GM18909 (cell line): ENCODE measurements around the gene VPS13D.

Experiments
- ATAC-seq: cut with Tn5 transposase; IDR thresholded peaks from one replicate; pipeline ENCODE4 v1.9.1; 2021; ENCODE audit warnings: mild to moderate bottlenecking; ENCODE audit not compliant: unreplicated experiment, poor library complexity

The VPS13D gene

DNA sequence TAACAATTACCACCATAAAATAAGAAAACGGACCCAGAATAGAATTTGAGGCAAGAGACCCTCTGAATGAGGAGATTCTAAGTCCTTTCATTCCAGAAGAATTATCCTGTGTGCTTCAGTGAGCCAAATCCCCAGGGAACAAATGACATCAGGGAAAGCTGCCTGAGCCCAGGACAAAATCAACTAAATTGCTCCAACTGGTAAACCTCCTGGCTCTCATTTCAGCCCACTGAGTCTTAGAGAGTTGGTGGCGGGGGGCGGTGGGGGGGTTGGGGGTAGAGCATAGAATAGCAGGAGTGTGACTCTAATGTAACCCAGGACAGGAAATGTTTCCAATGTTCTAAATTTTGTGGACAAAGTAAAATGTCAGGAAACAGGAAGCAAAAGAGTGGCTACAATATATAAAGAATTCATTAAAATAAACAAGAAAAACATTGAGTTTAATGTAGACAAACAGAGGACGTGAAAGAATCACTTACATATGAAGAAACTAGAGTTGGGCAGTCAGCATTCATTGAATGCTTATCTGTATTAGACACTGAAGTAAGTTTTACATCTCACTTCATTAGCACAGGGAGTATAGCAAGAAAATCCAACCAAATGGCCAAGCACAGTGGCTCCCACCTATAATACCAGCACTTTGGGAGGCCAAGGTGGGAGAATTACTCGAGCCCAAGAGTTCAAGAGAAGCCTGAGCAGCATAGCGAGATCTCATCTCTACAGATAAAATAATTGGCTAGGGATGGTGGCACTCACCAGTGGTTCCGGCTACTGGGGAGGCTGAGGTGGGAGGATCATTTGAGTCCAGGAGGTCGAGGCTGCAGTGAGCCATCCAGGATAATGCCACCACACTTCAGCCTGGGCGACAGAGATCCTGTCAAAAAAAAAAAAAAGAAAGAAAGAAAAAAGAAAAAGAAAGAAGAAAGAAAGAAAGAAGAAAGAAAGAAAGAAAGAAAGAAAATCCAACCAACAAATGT is 313.1 kb downstream of the VPS13D start:
- no peak for ATAC-seq

GRCh38 chr1:12543740-12544154 is 313.9 kb downstream of the VPS13D start:
- ATAC-seq: no peak

DNA sequence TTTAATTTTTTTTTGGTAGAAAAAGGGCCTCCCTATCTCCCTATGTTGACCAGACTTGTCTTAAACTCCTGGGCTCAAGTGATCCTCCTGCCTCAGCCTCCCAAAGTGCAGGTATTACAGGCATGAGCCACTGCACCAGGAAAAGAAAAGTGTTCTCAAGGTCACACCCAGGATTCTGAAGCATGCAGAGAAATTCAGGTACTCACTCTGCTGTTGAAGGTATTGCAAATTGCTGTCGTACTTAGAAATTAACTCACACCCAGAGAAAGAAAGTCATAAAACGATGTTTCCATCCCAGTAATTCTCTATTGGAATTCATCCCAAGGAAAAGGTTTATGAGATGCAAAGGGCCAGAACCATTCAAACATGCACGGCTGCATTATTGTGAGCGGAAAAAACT is 314.5 kb downstream of the VPS13D start:
- no peak for ATAC-seq

DNA sequence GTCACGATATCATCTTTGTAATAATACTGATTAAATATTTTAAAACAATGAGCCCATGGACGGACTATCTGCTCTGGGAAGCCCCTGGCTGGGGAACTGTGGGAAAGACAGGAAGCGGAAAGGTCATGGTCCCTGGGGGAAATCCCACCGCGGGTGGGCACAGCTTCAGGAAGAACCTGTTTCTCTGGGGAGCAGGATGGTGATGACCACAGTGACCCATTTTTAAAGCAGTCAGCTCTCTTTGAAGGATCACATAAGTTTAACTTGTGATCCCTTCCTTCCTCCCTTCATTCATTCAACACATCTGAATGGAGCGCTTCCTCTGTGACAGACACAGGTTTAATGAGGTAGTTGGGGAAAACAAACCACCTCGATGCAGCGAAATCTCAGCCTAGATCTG is 315.2 kb downstream of the VPS13D start:
- no peak for ATAC-seq

DNA sequence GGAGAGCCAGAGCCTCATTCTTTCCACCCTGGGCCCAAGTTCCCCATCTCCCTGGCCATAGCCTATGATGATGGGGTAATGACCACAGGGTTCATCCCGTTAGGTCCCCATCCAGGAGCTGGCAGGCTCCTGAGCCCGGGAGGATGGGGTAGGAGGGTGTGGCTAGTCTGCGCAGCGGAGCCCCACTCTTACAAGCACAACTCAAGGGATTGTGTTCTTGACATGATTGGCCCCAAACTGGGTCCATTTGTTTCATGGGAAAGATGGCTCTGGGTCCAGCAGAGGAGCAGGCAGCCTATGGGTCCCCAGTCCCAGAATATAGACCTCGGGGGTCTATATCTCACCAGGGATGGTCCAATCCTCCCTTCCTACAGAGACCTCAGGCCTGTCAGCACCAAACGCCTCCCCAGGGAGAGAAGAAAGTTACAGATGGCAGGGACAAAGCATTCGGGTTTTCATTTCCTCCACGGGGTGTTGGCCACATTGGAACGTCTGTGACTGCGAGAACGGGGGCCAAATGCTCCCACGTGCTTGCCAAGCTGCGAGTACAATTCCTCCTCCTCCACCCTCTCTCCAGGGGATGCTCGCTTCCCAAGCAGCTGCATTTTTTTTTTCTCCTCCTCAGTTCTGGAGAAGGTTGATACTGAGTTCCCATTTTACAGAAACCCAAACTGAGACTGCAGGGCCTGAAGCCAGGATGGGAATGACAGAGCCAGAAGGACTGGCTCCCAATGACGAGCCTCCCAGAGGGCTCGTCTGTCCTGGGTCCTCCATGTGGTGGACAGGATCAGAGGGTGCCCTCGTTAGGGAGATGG is 317.1 kb downstream of the VPS13D start:
- ATAC-seq: no peak

DNA sequence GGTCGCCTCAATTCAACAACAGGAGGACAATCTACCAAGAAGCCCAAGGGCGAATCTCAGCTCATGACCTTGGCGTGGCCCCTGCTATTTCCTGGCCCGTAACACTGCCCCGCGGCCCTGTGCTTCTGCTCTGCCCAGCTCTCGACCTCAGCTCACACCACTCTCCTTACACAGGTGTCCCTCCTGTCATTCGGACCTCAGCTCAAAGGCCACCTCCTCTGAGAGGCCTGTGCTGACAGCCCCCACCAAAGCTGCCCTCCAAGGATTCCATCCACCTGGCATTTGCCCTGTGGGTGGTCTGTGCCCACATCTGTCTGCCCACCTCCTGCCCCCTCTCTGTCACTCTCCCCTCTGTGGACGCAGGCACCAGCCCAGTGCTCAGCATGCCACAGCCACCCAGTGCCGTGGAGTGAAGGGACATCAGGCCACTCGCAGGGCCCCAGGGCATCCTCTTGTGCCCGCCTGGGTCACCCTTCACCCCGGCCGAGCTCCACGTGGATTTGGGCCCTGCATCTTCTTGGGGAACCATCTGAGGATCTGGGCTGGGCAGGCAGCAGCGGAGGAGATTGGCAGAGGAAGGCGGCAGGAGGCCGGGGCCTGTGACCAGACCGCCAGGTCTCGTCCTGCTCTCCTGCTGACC is 317.9 kb downstream of the VPS13D start:
- no peak for ATAC-seq

DNA sequence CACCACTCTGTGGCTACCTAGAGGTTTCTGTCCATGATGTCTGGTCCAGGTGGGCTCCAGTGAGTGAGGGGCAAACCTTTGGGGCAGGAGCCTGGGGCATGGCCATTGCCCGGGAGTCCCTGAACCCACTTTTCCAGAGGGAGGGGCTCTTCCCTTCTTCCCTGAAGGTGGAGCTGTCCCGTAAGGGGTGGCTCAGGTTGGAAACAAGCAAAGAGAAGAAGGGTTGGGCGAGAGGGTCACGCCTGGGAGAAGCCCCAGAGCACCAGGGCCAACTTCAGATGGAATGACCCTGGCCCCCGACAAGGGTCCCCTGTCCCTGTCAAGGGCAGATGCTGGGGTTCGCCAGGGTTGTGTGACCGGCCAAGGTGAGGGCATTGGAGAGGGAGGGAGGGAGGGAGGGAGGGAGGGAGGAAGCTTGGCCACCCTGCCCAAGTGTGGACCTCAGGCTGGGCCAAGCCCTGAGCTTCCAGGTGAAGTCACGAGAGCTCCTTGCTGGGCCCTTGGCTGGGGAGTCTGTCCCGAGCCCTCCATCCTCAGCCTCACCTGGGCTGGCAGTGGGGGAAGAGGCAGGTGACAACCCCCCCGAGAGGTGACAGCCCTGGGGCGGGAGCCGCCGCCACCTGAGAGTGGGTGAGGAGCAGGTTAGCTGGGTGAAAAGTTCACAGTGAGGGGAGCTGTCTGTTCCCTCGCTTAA is 318.6 kb downstream of the VPS13D start:
- ATAC-seq: no peak

GRCh38 chr1:12548973-12549459 is 319.2 kb downstream of the VPS13D start:
- ATAC-seq: no peak

- ATAC-seq: no peak
Observed at GRCh38 chr1:12549460-12550349, 319.9 kb downstream of the VPS13D start.

DNA sequence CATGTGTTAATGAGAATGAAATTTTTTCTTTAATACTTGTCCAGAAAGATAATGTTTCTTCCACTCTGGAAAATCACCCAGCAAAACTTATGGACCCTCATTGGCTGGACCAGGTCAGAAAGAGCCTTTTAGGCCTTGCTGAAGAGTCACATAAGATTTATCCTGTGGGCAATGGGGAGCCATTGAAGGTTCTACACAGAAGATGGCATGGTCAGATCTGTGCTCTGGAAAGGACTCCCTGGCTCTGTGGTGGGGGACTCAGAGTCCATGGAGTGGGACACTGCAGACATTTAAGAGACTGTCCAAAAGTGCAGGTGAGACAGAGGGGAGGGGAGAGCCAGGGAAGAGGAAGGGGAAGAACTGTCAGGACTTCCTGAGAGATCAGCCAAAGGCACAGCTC is 321.8 kb downstream of the VPS13D start:
- no peak for ATAC-seq

DNA sequence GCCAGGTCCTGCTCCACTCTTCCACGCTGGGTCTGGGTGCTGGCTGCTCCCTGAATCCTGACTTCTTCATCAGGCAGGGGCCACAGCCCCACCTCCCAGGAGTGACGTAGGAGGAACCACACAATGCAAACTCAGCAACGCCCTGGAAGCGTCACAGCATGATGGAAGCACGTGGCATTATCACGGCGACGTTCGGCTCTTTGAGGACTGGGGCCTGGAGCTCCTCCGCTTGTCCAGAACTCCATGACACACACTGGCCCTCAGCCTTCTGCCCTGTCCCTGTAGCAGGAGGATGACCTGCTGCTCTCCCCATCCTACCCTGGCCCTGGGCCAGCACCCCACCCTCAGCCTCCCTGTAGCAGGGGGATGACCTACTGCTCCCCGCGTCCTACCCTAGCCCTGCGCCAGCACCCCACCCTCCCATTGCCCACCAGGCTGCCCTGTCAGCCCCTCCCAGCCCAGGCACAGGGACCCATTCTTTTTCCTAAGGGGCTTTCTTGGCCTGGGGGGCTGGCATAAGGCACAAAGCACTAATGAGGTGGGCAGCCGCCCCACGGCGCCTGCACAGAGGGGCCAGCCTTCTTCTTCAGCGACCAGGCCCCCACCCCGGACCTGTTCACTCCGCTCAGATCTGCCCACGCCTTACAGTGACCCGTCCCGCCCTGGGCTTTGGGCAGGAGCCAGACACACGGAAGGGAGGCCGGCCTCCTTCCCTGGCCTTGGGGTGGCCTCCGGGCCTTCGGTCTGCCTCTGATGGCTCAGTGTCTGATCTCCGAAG is 322.5 kb downstream of the VPS13D start:
- ATAC-seq: no peak

GRCh38 chr1:12552951-12553921 is 323.4 kb downstream of the VPS13D start:
- no peak for ATAC-seq

GRCh38 chr1:12553963-12554362 is 324.1 kb downstream of the VPS13D start:
- ATAC-seq: no peak

DNA sequence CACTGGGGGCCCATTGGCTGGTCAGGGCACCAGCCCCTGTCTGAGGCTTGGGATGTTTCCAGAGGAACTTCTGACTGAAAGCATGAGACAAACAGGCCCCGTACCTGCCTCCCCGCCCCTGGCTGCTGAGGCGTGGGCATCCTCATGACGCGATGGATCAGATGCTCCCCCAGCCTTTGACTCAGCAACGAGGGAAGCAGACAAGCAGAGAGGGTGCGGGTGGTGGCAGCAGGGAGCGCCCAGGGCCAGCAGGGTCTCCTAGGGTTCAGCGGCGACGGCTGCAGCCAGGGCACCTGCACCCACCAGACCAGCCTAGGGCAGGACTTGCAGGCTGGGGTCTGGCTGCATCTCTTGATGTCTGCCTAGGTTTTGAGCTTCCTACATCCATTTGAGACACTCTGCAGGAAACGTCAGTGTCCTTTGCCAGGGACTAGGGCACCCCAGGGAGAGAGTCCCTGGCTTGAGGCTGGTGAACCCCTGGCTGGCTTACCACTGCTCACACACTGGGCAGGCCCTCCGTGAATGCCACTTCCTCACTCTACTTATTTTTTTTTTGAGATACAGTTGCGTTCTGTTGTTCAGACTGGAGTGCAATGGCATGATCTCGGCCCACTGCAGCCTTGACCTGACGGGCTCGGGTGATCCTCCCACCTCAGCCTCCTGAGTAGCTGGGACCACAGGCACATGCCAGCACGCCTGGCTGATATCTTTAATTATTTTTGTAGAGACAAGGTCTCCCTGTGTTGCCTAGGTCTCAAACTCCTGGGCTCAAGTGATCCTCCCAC is 324.9 kb downstream of the VPS13D start:
- no peak for ATAC-seq

GRCh38 chr1:12555411-12556367 is 325.9 kb downstream of the VPS13D start:
- no peak for ATAC-seq
